Lower lobe of right lung (tissue), 2 donors: ENCODE results near the gene ARNT2. TPM values are rescaled to one million over a fixed set of nuclear protein-coding genes. Genes with fewer than 3 reads are reported as not detected.

ENCODE experiments used
- ATAC-seq, 2 donors: fragments of 200-7000 bp; cut with Tn5 transposase; one replicate each; pipeline ENCODE4 v1.9.1; 2020 to 2022; ENCODE audit warnings: mild to moderate bottlenecking in 2 of 2, moderate library complexity in 2 of 2
- DNase-seq: peaks from one replicate; pipeline ENCODE4 v3.0.0-alpha.2; 2020
- H3K27ac ChIP-seq: fragments of 200-600 bp; one replicate; pipeline ENCODE4 v1.8.0; 2022
- H3K27me3 ChIP-seq: fragments of 200-600 bp; one replicate; pipeline ENCODE4 v1.8.0; 2022; ENCODE audit warnings: low read depth
- H3K36me3 ChIP-seq: fragments of 200-600 bp; one replicate; pipeline ENCODE4 v1.8.0; 2022; ENCODE audit warnings: mild to moderate bottlenecking
- H3K4me1 ChIP-seq: fragments of 200-600 bp; one replicate; pipeline ENCODE4 v1.8.0; 2022
- H3K4me3 ChIP-seq: fragments of 200-600 bp; one replicate; pipeline ENCODE4 v1.8.0; 2022; ENCODE audit warnings: mild to moderate bottlenecking
- H3K9me3 ChIP-seq: fragments of 200-600 bp; one replicate; pipeline ENCODE4 v1.8.0; 2022
- intact Hi-C: fragments of 100-400 bp; cut with DNase I; formaldehyde crosslinking; loops from one replicate; pipeline ENCODE4 v1.11.0; 2022
- total RNA-seq: library from RNA; stranded (reverse); fragmentation: NEBNext Ultra II Directional; extraction: Animal tissue kit (Norgen Biotek cat#: 25700); gene quantifications from one replicate; pipeline ENCODE4 v1.2.1, GENCODE V29; 2021
- TF ChIP-seq, protein P1 (sequence below): fragments of 200-600 bp; IDR thresholded peaks from one replicate; pipeline ENCODE4 v1.8.0; 2022; ENCODE audit warnings: antibody characterized with exemption, mild to moderate bottlenecking
- donor health status: DM: no; HTN: yes; CAD: no; lungs with severe emphysema.

ARNT2 gene
- total RNA-seq, 1 donor from 2014 or later: 11.4 TPM

DNA sequence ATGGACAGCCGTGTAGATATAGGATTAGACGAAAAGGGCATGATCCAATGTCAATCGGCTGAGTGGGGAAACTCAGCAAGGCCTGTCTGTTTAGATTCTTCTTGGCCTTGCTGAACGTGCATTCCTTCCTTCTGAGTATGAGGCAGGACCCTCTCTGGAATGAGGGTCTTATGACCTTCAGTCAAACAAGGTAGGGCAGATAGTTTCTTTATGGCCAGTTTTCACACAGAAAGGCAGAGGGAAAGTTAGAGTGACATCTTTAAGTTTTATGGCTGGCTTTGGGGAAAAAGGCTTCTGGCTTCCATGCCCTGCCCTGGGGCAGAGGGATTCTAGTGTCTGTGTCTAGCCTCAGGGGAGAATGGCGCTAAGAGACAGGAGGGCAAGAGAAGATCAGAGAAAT is 29.7 kb downstream of the ARNT2 start:
- Histone ChIP-seq H3K4me3 (no peak overlapping the region), H3K4me1 (no peaks in the 10 kb centered on the region), H3K27me3 (peaks cover 3% of the 10 kb centered on the region), H3K9me3 (no peaks in the 10 kb centered on the region), H3K27ac (no peak overlapping the region), H3K36me3 (no peaks in the 10 kb centered on the region)
- TF ChIP-seq, protein P1, sequence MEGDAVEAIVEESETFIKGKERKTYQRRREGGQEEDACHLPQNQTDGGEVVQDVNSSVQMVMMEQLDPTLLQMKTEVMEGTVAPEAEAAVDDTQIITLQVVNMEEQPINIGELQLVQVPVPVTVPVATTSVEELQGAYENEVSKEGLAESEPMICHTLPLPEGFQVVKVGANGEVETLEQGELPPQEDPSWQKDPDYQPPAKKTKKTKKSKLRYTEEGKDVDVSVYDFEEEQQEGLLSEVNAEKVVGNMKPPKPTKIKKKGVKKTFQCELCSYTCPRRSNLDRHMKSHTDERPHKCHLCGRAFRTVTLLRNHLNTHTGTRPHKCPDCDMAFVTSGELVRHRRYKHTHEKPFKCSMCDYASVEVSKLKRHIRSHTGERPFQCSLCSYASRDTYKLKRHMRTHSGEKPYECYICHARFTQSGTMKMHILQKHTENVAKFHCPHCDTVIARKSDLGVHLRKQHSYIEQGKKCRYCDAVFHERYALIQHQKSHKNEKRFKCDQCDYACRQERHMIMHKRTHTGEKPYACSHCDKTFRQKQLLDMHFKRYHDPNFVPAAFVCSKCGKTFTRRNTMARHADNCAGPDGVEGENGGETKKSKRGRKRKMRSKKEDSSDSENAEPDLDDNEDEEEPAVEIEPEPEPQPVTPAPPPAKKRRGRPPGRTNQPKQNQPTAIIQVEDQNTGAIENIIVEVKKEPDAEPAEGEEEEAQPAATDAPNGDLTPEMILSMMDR: no peak
- DNase-seq (no peak), ATAC-seq (no peak)
- intact Hi-C loops: no loop called here

DNA sequence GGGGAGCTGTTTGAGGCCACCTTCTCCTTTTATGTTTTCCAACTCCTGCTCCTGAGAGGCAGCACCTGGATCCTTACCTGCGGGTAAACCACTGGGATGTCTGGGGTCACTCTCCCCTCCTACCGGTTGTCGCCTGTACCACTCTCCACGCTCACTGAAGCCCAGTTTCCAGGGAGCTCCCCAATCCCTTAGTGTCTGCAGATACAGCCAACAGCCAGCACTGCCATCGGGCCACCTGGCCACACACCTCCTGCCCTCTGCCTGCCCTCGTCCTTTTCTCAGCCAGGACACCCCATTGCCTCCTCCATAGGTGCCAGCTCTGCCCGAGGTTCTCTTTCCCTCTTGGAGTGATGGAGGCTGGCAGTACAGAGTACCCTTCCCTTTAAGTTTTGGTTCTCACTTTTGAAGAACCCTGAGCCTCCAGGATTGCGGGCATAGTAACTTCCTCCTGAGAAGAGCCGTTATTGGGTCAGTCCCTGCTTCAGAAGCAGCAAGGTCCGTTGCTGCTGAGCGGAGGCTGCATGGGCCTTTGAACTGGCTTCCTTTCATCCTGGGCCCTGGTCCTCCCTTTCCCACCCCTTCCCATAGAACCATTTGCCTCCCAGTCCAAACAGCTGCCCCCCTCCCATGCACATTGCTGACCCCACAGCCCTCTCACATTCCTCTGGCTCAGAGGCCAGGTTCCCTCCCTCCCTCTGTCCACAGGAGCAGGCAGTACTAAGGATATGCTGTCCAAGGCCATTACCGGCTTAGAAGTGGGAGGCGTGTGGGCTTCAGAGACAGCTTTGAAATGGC is 30.9 kb downstream of the ARNT2 start:
- peaks cover 3% of the 10 kb centered on the region for H3K27me3 ChIP-seq
- H3K9me3 ChIP-seq: no peaks in the 10 kb centered on the region
- no peak overlapping the region for H3K4me3 ChIP-seq
- ATAC-seq: peak in 1 of 2 donors; percentile 19
- H3K4me1 ChIP-seq: no peaks in the 10 kb centered on the region
- no peak for DNase-seq
- H3K36me3 ChIP-seq: no peaks in the 10 kb centered on the region
- TF ChIP-seq, protein P1: no peak
- intact Hi-C loops: no loop called here
- no peak overlapping the region for H3K27ac ChIP-seq

DNA sequence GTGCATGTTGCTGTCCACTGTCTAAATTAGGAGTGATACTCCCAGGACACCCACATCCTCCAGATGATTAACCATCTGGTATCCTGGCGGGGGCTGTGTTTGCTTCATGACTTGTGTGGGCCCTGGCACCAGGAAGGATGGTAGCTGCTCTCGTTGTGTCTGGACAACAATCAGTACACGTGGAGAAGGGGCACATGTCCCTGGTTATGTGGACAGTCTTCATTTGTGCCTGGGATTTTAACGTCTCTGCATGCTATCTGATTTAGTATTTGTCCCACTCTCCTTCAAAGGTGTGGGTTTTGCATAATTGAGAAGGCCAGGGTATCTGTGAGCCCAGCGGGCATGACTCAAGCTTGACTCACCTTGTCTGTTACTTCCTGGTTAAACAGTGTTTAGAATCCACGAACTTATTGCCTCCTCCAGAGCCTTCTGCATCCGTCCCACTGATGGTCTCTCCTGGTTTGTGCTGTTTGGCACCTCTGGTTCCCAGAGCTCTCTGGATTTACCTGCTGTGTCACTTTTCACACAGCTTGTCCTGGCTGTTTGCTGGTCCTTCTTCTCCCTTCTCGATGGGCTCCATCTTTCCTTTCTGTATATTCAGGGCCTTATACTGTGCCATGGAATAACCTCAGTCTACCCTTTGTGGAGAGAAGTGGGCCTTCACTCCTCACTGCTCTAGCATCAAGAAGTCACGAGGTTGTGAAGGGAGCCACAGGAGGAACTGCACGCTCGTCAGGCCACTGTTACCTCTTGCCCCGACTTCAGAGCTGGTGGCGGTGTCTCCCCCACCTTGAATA is 32.5 kb downstream of the ARNT2 start:
- intact Hi-C loops: no loop called here
- no peaks in the 10 kb centered on the region for H3K4me1 ChIP-seq
- H3K4me3 ChIP-seq: no peak overlapping the region
- ATAC-seq (peak in 1 of 2 donors; percentile 43), DNase-seq (no peak)
- H3K27me3 ChIP-seq: peaks cover 3% of the 10 kb centered on the region
- no peaks in the 10 kb centered on the region for H3K9me3 ChIP-seq
- H3K27ac ChIP-seq: no peak overlapping the region
- TF ChIP-seq, protein P1: no peak
- no peaks in the 10 kb centered on the region for H3K36me3 ChIP-seq

DNA sequence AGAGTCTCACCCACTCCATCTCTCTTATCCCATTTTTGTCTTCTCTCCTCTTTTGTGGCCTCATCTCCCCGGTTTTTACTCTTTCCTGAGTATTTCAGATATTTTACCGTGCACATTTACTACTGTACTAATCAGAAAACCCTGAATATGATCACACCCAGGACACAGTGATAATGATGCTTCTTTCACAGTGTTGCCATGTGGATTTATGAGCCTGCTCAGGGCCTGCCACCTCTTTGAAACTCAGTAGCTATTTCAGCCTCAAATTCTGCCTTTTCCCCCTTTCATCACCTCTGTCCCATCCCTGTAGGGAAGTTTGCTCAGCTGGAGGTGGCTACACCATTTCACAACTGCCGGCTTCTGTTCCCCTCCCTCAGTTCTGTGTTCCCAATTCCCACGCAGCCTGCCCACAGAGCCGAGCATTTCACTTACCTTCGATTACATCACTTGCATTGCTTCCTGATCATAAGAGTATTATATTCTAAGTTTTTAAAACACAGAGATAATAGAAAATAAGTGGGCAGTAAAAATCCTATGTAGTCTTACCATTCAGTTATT is 33.2 kb downstream of the ARNT2 start:
- intact Hi-C loops: no loop called here
- Histone ChIP-seq H3K27ac (no peak overlapping the region), H3K4me3 (no peak overlapping the region)

DNA sequence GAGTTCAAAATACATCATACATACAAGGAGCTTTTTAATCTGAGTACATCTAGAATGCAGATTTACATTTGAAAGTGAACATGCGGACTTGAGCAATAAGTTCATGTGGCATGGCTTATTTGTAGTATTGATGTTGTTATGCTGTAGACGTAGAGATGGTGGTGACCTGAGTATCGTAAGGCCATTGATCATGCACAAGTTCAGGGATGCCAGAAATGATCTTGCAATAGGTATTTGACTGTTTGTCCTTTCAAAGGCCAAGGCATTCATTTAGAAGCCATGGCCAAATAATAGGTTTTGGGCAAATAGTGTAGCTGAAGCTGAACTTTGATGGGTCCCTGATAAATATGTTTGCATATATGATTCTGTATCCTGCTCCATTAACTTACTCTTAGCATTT is 35.0 kb downstream of the ARNT2 start:
- intact Hi-C loops: no loop called here
- H3K36me3 ChIP-seq: no peaks in the 10 kb centered on the region
- DNase-seq (no peak), ATAC-seq (no peak)
- H3K27ac ChIP-seq: no peak overlapping the region
- no peaks in the 10 kb centered on the region for H3K9me3 ChIP-seq
- H3K4me1 ChIP-seq: no peaks in the 10 kb centered on the region
- H3K4me3 ChIP-seq: no peak overlapping the region
- TF ChIP-seq, protein P1: no peak
- peaks cover 3% of the 10 kb centered on the region for H3K27me3 ChIP-seq

More for the DNA sequence above, 33.2 kb downstream of the ARNT2 start:
- H3K4me1 ChIP-seq: no peaks in the 10 kb centered on the region
- TF ChIP-seq, protein P1: no peak
- H3K36me3 ChIP-seq: no peaks in the 10 kb centered on the region
- H3K27me3 ChIP-seq: peaks cover 3% of the 10 kb centered on the region
- DNase-seq: no peak
- peak in 1 of 2 donors; percentile 48 for ATAC-seq
- no peaks in the 10 kb centered on the region for H3K9me3 ChIP-seq
